Measurements from ENCODE around the gene PHF3. TPM values are rescaled to one million over a fixed set of nuclear protein-coding genes. Genes with fewer than 3 reads are reported as not detected.

PHF3 gene
- polyA plus RNA-seq, 1 experiment = 26.6 TPM

DNA sequence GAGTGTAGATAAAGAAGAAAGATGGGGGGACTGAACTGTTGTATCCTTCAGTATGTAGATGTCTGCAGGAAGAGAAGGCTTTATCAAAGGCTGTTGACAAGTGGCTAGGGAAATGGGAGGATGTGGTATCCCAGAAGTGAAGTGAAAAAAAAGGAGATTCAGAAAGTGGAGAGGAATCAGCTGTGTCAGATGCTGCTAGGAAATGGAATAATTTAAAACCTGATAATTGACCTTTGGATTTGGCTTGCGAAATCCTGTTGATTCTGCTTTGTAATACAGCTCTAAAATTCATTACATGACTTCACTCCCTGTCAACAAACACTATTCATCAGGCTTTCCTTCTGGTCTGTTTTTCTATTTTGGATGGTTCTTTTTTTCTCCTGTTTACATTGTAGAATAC is 41.7 kb downstream of the PHF3 start:
- Histone ChIP-seq H3K9me3 (ENCODE audit: control insufficient read depth, insufficient read depth, low read length) (no peaks in the 10 kb centered on the region), H3K27me3 (ENCODE audit: control insufficient read depth, insufficient read depth, low read length) (no peaks in the 10 kb centered on the region), H3K27ac (ENCODE audit: low read depth, low read length) (no peak overlapping the region), H3K4me3 (ENCODE audit: low read depth, low read length) (no peak overlapping the region)
- ChIA-PET CTCF (no interaction called here), POLR2A (no interaction called here)
- DNase-seq (ENCODE audit: low read depth, low spot score) = no peak
- TF ChIP-seq, protein P1, sequence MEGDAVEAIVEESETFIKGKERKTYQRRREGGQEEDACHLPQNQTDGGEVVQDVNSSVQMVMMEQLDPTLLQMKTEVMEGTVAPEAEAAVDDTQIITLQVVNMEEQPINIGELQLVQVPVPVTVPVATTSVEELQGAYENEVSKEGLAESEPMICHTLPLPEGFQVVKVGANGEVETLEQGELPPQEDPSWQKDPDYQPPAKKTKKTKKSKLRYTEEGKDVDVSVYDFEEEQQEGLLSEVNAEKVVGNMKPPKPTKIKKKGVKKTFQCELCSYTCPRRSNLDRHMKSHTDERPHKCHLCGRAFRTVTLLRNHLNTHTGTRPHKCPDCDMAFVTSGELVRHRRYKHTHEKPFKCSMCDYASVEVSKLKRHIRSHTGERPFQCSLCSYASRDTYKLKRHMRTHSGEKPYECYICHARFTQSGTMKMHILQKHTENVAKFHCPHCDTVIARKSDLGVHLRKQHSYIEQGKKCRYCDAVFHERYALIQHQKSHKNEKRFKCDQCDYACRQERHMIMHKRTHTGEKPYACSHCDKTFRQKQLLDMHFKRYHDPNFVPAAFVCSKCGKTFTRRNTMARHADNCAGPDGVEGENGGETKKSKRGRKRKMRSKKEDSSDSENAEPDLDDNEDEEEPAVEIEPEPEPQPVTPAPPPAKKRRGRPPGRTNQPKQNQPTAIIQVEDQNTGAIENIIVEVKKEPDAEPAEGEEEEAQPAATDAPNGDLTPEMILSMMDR (IDR thresholded peaks at IDR 0.05; ENCODE audit: low read depth, low read length) = no peak

GRCh38 chr6:63683071-63683603 is 47.5 kb downstream of the PHF3 start:
- DNase-seq (ENCODE audit: low read depth, low spot score) = no peak
- TF ChIP-seq, protein P1 (IDR thresholded peaks at IDR 0.05; ENCODE audit: low read depth, low read length) = no peak
- ChIA-PET POLR2A (no interaction called here), CTCF (interaction anchor here (0.6 to 1.3 kb wide), 2 partner anchors 47 to 85 kb away, joined by 4 read pairs; no protein-coding TSS in a partner anchor)
- Histone ChIP-seq H3K27ac (ENCODE audit: low read depth, low read length) (no peak overlapping the region), H3K27me3 (ENCODE audit: control insufficient read depth, insufficient read depth, low read length) (no peaks in the 10 kb centered on the region), H3K4me3 (ENCODE audit: low read depth, low read length) (no peak overlapping the region), H3K9me3 (ENCODE audit: control insufficient read depth, insufficient read depth, low read length) (no peaks in the 10 kb centered on the region; the same call in 1 of the 2 replicates)

GRCh38 chr6:63685446-63686379 is 50.1 kb downstream of the PHF3 start:
- TF ChIP-seq, protein P1 (IDR thresholded peaks at IDR 0.05; ENCODE audit: low read depth, low read length) = no peak
- Histone ChIP-seq H3K4me3 (ENCODE audit: low read depth, low read length) (no peak overlapping the region), H3K9me3 (ENCODE audit: control insufficient read depth, insufficient read depth, low read length) (no peaks in the 10 kb centered on the region; the same call in 1 of the 2 replicates), H3K27me3 (ENCODE audit: control insufficient read depth, insufficient read depth, low read length) (no peaks in the 10 kb centered on the region), H3K27ac (ENCODE audit: low read depth, low read length) (no peak overlapping the region)
- DNase-seq (ENCODE audit: low read depth, low spot score) = no peak
- CTCF ChIA-PET = interaction anchor here (0.8 kb wide), 1 partner anchor 333 kb away, joined by 3 read pairs; no protein-coding TSS in a partner anchor
- POLR2A ChIA-PET = no interaction called here

DNA sequence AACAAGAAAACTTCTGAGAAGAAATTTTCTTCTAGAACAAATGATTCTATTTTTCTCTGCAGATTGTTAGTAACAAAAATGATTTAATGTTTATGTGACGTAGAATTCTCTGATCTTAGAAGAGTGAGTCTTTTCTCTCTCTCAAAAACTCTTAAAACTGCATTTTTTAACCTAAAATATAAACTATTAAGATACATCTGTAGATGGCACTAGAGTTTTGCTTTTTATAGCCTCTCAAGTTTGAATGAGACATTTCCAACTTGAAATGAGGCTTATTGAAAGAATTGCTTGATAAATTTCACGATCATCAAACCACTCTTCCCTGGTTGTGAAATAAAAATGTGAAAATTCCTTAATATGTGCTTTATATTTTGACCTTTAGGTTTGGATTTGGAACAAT is 53.8 kb downstream of the PHF3 start:
- TF ChIP-seq, protein P1 (IDR thresholded peaks at IDR 0.05; ENCODE audit: low read depth, low read length) = no peak
- CTCF ChIA-PET = interaction anchor here (1.5 to 2.1 kb wide), 2 partner anchors 91 to 337 kb away, joined by 4 to 5 read pairs; no protein-coding TSS in a partner anchor
- no peaks in the 10 kb centered on the region for H3K27me3 ChIP-seq (ENCODE audit: control insufficient read depth, insufficient read depth, low read length)
- no peak overlapping the region for H3K27ac ChIP-seq (ENCODE audit: low read depth, low read length)
- POLR2A ChIA-PET = no interaction called here
- DNase-seq (ENCODE audit: low read depth, low spot score) = no peak
- no peaks in the 10 kb centered on the region; the same call in 1 of the 2 replicates for H3K9me3 ChIP-seq (ENCODE audit: control insufficient read depth, insufficient read depth, low read length)
- no peak overlapping the region for H3K4me3 ChIP-seq (ENCODE audit: low read depth, low read length)

GRCh38 chr6:63690221-63690620 is 54.6 kb downstream of the PHF3 start:
- ChIA-PET CTCF (interaction anchor here (0.8 to 2.1 kb wide), 3 partner anchors 92 to 338 kb away, joined by 3 to 5 read pairs (median 4); no protein-coding TSS in a partner anchor), POLR2A (no interaction called here)
- TF ChIP-seq, protein P1 (IDR thresholded peaks at IDR 0.05; ENCODE audit: low read depth, low read length) = no peak
- no peak overlapping the region for H3K27ac ChIP-seq (ENCODE audit: low read depth, low read length)
- H3K27me3 ChIP-seq (ENCODE audit: control insufficient read depth, insufficient read depth, low read length) = no peaks in the 10 kb centered on the region
- no peak overlapping the region for H3K4me3 ChIP-seq (ENCODE audit: low read depth, low read length)
- no peak for DNase-seq (ENCODE audit: low read depth, low spot score)
- no peaks in the 10 kb centered on the region; the same call in 1 of the 2 replicates for H3K9me3 ChIP-seq (ENCODE audit: control insufficient read depth, insufficient read depth, low read length)
